IPS-11a (cell line): Measurements from ENCODE around the gene ANLN.
"Not testable (repeated sequence)": the region's sequence is repeated elsewhere in the genome, so short reads cannot be mapped to it uniquely, and the experiment has no call there.

Experiments
- H3K4me3 ChIP-seq: one replicate; pipeline ENCODE4 v1.5.1; 2013; ENCODE audit warnings: low read depth, low read length, control low read depth

Gene ANLN

DNA sequence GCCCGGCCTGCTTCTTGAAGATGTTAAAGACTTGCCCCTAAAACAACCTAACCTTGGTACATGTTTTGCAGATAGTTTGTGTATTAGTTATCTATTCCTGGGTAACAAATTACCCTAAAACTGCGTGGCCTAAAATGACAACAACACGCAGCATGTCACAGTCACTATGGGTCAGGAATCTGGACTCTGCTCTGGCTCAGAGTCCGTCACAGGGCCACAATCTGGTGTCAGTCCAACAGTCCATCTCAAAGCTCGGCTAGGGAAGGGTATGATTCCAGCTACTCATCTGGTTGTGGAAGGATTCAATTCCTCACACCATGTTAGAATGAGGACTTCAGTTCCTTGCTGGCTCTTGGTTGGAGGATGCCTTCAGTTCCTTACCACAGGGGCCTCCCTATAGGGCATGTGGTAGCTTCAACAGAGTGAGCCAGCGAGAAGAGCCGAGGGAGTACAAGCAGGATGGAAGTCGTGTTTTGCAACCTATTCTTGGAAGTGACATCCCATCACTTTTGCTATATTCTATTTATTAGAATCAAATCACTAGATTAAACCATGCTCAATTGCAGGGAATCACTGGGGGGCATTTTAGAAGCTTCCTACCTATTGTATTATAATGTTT lies 71.3 kb downstream of the ANLN start:
- H3K4me3 ChIP-seq = no peak overlapping the region

DNA sequence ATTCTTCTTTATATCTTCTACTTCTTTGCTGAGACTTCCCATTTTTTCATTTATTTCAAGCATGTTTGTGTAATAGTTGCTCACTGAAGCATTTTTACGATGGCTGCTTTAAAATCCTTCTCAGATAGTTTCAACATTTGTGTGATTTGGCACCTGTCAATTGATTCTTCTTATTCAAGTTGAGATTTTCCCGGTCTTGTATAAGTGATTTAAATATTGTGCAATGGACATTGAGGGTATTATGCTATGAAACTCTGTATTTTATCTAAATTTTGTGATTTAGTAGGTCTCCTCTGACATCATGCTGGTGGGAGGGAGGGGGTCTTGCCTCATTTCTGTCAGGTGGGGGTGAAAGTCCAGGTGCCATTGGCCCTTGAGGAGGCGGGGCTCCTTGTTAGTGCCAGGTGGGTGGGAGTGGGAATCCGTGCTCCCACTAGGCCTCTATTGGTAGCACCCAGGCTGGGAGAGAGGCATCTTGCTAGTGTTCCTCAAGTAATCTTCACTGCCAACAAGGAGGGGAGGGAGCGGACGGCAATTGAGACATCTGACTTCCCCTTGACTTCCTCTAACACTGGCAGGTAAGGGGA lies 73.0 kb downstream of the ANLN start:
- no peak overlapping the region for H3K4me3 ChIP-seq

DNA sequence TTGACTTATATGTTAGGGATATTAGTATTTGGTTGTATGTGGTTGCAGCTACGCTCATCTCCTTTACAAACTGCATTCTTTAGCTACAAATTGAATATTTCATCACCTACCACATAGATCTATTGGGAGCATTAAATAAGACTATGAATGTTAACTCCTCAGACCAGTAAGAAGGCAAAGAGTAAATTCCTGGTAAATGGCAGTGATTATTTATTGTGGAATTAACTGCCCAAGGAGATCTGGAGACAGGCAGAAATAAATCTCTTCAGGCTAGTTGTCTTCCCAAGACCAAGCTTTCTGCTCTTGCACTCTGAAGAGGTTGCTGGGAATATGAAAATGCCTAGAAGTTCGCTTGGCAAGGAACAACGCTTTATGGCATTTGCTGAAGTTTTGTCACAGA lies 74.6 kb downstream of the ANLN start:
- no peak overlapping the region for H3K4me3 ChIP-seq

DNA sequence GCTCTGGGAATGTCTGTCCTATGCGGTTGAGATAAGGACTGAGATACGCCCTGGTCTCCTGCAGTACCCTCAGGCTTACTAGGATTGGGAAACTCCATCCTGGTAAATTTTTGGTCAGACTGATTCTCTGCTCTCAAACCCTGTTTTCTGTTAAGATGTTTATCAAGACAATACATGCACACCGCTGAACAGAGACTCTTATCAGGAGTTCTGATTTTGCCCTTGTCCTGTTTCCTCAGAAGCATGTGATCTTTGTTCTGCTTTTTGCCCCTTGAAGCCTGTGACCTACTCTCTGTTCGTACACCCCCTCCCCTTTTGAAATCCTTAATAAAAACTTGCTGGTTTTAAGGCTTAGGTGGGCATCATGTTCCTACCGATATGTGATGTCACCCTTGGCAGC lies 76.3 kb downstream of the ANLN start:
- H3K4me3 ChIP-seq = not testable (repeated sequence)

DNA sequence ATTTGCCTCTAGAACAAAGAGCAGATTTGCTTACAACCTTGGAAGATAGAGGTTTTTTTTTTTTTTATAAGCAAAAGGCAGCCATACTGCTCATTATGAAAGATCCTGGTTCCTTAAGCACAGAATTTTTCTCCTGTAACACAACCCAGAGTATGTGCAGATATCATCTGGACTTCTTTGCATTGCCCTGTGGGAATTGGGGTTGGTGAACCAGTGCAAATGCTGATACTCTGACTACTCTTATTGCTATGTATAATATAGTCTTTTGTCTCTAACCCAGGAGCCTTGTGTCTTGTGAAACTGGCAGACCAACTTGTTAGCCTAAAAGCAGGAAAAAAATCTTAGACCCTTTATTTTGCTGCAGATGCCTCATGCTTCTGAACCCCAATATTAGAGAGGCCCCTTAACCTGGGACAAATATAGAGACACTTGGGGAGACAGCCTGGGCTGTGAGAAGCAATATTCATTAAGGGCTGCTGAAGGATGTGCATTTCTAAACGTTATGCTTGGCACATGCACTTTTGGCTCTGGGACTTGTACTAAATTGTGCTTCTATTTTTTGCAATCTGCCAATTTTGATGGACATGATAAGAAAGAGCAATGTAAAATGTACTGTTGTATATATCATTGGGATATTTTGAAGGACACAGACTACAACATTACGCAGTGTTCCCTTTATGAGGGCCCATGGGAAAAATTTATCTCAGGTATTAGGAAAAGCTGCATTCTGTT lies 78.9 kb downstream of the ANLN start:
- no peak overlapping the region for H3K4me3 ChIP-seq

DNA sequence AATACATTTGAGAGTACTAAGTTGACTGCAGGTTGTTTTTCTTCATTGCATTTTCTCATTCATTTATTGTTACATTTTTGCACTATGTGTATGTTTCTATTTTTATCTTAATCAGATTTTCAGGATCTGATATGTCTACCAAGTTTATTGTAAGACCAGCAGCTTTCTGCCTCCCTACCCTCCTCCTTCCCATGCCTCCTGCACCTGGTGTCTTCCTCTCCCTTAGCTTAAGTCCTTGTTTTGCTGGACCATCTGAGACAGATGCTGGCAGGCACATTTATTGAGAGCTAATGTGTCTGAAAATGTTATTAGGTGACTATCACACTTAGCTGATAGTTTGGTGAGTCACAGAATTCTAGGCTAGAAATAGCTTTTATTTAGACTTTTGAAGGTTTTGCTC lies 79.6 kb downstream of the ANLN start:
- no peak overlapping the region for H3K4me3 ChIP-seq

DNA sequence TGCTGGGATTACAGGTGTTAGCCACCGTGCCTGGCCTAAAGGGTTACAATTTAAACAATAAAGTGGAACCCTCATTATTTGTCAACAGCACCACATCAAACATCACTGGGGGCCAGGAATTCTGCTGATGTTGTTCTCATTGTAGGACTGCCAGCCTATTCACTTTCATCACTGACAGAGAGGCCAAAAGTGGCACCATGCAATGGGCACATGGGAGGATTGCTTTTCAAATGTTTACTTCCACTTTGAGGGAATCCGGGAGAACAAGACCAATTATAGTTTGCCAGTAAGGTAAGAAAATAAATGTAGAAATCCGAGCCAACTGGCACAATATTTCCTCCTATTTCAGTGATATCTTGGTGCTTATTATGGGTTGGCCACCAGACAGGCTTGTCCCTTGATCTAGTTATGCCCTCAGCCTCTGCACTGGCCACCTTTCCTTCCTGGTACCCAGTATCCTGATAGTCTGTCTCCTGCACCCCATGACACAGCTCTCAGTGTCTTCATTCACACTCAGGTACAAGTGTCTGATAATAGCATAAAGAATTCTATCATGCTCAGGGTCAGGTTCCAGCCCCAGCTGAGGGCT lies 82.6 kb downstream of the ANLN start:
- H3K4me3 ChIP-seq = no peak overlapping the region

DNA sequence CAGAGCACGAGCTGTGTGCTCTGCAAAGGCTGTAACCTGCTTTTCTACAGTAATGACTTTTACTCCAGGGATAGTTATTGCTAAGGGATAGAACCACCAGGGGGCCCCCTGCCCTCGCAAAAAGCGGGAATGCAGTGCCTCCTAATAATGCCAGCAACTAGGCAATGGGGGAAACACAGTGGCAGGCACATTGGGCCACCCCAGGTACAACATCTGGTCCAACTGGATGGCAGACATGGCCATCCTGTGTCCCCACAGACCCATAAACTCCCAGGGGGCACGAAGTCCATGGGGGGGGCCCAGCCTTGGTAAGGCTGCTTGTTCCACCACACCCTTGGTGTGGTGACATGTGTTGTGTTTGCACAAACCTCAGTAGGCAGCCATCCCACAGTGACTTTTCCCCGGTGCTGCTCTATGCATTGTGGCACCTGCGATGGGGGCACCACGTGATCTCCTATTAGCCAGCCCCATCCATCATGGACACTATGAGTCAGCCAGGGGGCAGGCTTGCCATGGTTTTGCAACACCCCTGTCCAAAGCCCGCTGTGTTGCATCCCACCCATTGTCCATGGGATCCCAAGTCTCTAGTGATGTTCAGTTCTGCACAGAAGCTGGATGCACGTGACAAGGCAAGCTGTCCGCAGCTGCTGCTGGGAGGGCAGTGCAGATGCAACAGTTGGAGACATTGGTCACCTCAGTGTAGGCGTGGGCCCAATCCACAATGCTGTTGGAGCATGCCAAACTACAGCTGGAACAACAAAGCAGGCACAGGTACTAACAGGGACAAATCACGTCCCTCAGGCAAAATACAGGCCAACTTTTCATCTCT lies 84.0 kb downstream of the ANLN start:
- no peak overlapping the region for H3K4me3 ChIP-seq

DNA sequence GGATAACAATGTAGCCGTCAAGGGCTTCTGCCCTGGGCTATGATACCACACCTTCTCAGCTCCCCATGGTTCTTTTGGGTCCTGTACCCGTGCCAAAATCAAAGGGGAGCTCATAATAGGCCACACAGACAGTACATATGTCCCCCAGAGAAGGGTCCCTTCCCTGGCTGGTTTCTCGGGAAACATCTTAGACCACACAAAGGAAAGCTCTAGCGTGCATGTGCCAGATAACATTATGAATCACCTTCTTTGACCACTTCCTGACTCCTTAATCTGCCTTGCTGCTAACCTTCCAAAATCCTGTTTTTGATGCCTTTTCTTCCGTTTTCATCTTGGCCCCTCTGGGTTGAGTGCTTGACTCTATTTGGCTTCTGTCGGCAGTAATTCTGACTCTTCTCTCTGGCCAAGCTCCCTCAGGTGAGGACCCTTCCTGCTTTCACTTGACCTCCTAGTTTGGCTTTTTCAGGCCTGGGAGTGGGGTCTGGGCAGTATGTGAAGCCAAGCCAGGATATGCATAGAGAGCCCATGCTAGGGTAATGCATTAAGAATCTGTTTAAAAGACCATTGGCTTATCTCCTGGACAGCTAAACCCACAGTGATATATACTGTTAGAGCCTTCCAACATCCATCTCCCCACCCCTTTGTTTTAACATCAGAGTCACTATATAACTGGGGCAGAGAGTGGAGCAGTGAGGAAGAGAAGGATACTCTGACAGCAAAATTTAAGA lies 84.8 kb downstream of the ANLN start:
- H3K4me3 ChIP-seq = no peak overlapping the region

DNA sequence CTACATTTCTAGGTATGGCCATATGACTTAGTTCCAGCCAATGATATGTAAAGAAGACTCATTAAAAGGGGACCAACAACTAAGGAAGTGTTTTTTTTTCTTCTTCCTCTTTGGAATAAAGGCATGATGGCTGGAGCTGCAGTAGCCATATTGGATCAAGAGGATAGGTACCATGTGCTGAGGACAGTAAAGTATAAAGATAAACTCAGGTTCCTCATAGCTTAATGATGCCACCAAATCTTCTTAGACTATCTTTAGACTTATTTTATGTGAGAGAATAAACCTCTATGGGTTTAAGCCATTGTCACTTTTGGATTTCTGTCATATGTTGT lies 85.3 kb downstream of the ANLN start:
- H3K4me3 ChIP-seq = no peak overlapping the region

DNA sequence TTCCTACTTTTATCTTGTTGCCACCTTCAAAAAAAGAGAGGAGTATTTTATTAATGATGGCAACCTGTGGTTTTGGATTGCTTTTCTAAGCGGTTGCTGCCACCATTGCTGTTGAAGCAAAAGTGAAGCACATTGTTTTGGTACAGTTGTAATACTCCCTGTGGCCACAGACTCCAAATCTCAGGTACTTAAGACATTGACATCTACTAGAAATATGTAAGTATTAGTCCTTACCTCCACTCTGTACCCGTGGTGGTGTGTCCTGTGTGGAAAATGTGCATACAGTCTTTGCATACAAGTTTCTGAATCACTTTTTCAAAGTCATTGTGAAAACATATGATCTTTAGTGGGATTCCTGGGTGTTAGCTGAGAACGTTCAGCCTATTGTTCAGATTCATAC lies 85.7 kb downstream of the ANLN start:
- no peak overlapping the region for H3K4me3 ChIP-seq

DNA sequence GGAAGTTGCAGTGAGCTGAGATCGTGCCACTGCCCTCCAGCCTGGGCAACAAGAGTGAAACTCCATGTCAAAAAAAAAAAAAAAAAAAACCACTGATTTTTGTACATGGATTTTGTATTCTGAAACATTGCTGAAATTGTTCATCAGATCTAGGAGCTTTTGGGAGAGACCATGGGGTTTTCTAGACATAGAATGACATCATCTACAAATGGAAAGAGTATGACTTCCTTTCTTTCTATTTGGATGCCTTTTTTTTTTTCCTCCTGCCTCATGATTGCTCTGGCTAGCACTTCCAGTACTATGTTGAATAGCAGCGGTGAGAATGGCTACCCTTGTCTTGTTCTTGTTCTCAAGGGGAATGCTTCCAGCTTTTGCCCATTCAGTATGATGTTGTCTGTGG lies 89.1 kb downstream of the ANLN start:
- H3K4me3 ChIP-seq = no peak overlapping the region

DNA sequence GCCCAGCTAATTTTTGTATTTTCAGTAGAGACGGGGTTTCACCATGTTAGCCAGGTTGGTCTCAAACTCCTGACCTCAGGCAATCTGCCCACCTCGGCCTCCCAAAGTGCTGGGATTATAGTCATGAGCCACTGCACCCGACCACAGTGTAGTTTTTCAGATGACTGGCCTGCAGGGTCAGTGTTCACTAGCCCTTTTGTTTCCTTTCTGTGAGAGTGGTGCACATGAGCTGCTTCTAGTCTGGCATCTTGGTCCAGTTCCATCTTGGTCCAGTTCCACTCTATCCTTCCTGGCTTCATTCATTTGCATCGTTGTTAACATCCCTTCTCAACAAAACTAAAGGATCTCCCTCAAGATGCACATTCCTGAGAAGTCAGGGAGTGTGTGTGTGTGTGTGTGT lies 94.2 kb downstream of the ANLN start:
- not testable (repeated sequence) for H3K4me3 ChIP-seq

DNA sequence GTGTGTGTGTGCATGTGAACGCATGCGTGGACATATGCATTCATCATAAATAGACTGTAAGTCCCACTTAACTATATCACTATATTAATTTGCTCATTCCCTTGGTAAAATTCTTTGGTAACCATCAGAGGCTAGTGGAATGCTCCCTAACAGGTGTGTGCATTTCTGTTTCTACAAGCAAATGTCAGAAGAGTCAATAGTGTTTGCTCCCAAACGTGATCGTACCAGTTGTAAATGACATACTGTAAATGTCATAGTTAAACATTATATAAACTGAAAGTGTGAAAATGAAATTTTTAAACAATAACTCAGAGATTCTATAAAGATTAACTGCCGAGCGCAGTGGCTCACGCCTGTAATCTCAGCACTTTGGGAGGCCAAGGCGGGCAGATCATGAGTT lies 94.6 kb downstream of the ANLN start:
- H3K4me3 ChIP-seq = no peak overlapping the region

DNA sequence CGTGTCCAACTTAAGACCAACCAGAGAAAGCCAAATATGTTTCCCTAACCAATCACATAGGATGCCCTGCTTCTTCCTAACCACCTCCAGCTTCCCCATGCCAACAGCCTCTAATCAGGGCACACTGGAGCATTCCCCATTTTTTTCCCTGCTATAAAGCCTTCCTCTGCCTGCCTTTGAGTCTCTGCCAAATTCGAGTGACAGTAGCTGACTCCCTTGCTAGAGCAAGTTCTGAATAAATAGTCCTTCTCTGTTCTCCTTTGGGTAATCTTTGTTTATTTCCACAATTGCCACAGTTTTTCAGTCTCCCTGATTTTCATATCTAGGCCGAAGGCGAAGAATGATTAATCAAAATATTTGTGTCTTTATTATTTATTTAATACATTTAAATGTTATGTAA lies 96.7 kb downstream of the ANLN start:
- no peak overlapping the region for H3K4me3 ChIP-seq

DNA sequence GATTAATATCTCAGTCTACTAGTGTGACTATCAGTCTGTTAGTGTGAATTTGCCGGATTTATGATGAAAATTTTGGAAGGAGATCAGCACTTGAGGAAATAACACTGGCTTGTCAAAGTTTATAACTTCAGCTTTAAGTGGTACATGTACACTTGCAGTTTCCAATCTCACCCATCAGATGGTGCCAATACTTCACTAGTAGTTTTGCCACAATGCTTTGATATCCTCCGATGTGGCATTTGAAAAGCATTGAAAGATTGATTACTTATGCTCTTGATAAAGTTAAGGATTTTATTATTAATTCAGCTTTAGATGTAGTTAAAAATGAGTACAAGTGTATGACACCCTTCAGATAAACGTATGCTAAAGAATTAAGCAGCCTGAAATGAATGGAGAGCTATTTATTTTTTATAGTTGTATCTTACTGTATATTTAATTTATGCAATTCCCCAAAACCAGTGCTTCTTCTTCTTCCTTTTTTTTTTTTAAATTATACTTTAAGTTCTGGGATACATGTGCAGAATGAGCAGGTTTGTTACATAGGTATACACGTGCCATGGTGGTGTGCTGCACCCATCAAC lies 98.2 kb downstream of the ANLN start:
- no peak overlapping the region for H3K4me3 ChIP-seq

DNA sequence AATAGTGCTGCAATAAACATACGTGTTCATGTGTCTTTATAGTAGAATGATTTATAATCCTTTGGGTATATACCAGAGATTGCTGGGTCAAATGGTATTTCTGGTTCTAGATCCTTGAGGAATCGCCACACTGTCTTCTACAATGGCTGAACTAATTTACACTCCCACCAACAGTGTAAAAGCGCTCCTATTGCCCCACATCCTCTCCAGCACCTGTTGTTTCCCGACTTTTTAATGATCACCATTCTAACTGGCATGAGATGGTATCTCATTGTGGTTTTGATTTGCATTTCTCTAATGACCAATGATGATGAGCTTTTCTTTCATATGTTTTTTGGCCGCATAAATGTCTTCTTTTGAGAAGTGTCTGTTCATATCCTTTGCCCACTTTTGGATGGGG lies 99.0 kb downstream of the ANLN start:
- not testable (repeated sequence) for H3K4me3 ChIP-seq

DNA sequence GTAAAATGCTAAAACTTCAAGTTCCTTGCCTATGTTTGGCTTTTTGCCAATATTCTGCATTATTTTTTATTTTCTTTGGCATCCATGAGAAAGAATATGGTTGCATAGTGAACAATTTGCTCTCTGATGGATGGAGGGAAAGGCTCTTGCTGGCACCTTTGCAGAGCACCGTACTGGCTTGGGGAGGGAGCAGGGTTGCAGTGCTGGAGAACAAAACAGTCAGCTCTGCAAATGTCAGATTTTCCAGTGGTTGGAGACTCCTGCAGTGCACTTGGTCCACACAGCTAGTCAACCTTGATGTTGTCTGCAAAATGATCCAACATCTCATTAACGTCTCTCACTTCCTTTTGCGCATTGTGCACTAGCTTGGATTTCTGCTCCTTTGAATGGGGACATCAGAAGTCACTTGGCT lies 100.8 kb downstream of the ANLN start:
- H3K4me3 ChIP-seq = no peak overlapping the region

DNA sequence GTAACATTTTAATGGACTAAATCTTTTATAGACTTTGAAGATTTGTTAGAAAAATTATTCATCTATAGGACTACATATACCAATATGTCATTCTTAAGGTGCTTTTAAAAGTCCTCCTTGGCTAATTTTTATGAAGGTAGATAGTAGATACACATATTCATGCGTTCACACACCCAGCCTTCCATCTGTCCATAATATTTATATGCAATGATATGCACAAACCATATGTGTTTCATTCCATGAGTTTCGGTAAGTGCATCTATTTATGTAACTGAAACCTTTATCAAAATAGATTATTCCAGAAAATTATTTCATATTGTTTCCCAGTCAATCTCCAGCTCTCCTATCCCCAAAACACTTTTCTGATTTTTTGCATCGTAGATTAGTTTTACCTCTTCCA lies 101.7 kb downstream of the ANLN start:
- H3K4me3 ChIP-seq = no peak overlapping the region

DNA sequence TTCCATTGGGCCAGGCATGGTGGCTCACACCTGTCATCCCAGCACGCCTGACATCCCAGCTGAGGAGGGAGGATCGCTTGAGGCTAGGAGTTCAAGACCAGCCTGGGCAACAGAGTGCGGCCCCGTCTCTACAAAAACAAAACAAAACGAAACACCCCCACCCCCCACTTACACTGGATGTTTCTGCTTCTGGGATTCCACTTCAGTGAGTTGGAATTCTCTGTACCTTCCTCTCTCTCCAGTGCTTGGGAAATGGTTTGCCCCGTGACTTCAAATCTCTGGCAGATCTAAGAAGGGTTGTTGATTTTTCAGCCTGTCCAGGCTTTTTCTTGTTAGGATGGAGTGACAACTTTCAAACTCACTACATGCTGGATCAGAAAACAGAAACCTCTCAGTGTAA lies 106.9 kb downstream of the ANLN start:
- no peak overlapping the region for H3K4me3 ChIP-seq
